ENCODE measurements around the gene SLC26A1. TPM values are rescaled to one million over a fixed set of nuclear protein-coding genes. Genes with fewer than 3 reads are reported as not detected.

SLC26A1 gene
- total and polyA plus RNA-seq, 7 donors: 1.1 TPM; not detected in 6

- 33 to 58% methylated on average over 37 of the region's 37 CpGs for WGBS, 2 donors
- H3K9me3 ChIP-seq: no peaks in the 10 kb centered on the region
- H3K36me3 ChIP-seq: no peaks in the 10 kb centered on the region
- peaks cover 0 to 12% (median 11%) of the 10 kb centered on the region in 4 donors for H3K4me1 ChIP-seq
- no peak for TF ChIP-seq EP300 (IDR thresholded peaks at IDR 0.05)
- TF ChIP-seq CTCF (IDR thresholded peaks at IDR 0.05): no peak
- no peak for TF ChIP-seq POLR2A (IDR thresholded peaks at IDR 0.05)
- TF ChIP-seq POLR2AphosphoS5 (IDR thresholded peaks at IDR 0.05): no peak
- intact Hi-C loops (cut with DNase I): no loop called here
- no peak overlapping the region for H3K27ac ChIP-seq
- H3K4me3 ChIP-seq: no peak overlapping the region
- peaks cover 0 to 68% (median 51%) of the 10 kb centered on the region in 3 donors for H3K27me3 ChIP-seq
- DNase-seq: no peak
Observed at GRCh38 chr4:1031956-1032795, 39.0 kb upstream of the SLC26A1 start.

GRCh38 chr4:1031346-1031745, 38.1 kb upstream of the SLC26A1 start:
- H3K27me3 ChIP-seq: peaks cover 0 to 68% (median 44%) of the 10 kb centered on the region in 3 donors
- intact Hi-C loops (cut with DNase I): no loop called here
- no peak overlapping the region for H3K27ac ChIP-seq
- peaks cover 0 to 12% (median 11%) of the 10 kb centered on the region in 4 donors for H3K4me1 ChIP-seq
- no peaks in the 10 kb centered on the region for H3K36me3 ChIP-seq
- 69 to 84% methylated on average over 8 of the region's 8 CpGs for WGBS, 2 donors
- TF ChIP-seq POLR2A (IDR thresholded peaks at IDR 0.05): no peak
- no peak for TF ChIP-seq POLR2AphosphoS5 (IDR thresholded peaks at IDR 0.05)
- no peak for TF ChIP-seq CTCF (IDR thresholded peaks at IDR 0.05)
- TF ChIP-seq EP300 (IDR thresholded peaks at IDR 0.05): no peak
- no peak overlapping the region for H3K4me3 ChIP-seq
- H3K9me3 ChIP-seq: no peaks in the 10 kb centered on the region
- no peak for DNase-seq

GRCh38 chr4:1030559-1030958, 37.4 kb upstream of the SLC26A1 start:
- Histone ChIP-seq H3K27ac (no peak overlapping the region), H3K36me3 (no peaks in the 10 kb centered on the region), H3K27me3 (peaks cover 0 to 68% (median 44%) of the 10 kb centered on the region in 3 donors), H3K4me1 (peaks cover 0 to 12% (median 11%) of the 10 kb centered on the region in 4 donors), H3K9me3 (no peaks in the 10 kb centered on the region), H3K4me3 (no peak overlapping the region)
- TF ChIP-seq POLR2AphosphoS5 (IDR thresholded peaks at IDR 0.05) (no peak), POLR2A (IDR thresholded peaks at IDR 0.05) (no peak), CTCF (IDR thresholded peaks at IDR 0.05) (no peak), EP300 (IDR thresholded peaks at IDR 0.05) (no peak)
- intact Hi-C loops (cut with DNase I): no loop called here
- whole genome bisulfite sequencing, 2 donors: 21 to 59% methylated on average over 16 of the region's 16 CpGs
- DNase-seq: no peak

GRCh38 chr4:1030031-1030430, 36.8 kb upstream of the SLC26A1 start:
- Histone ChIP-seq H3K36me3 (peaks cover 0 to 2% (median 0%) of the 10 kb centered on the region in 4 donors), H3K4me1 (peaks cover 0 to 12% (median 11%) of the 10 kb centered on the region in 4 donors), H3K27ac (no peak overlapping the region), H3K4me3 (no peak overlapping the region), H3K9me3 (no peaks in the 10 kb centered on the region), H3K27me3 (peaks cover 0 to 68% (median 44%) of the 10 kb centered on the region in 3 donors)
- WGBS, 2 donors: 16 to 63% methylated on average over 12 of the region's 12 CpGs
- no peak for TF ChIP-seq POLR2A (IDR thresholded peaks at IDR 0.05)
- no peak for TF ChIP-seq POLR2AphosphoS5 (IDR thresholded peaks at IDR 0.05)
- TF ChIP-seq CTCF (IDR thresholded peaks at IDR 0.05): no peak
- no peak for TF ChIP-seq EP300 (IDR thresholded peaks at IDR 0.05)
- DNase-seq: no peak
- intact Hi-C loops (cut with DNase I): no loop called here
